Transverse colon (tissue), 3 donors: ENCODE measurements around the gene PLCB1.

ENCODE experiments used
- CTCF ChIP-seq, 5 experiments: fragments of 200-600 bp in 3 of 5; fragments of 450-650 bp in 2 of 5; sonication (generic) in 3 of 5; IDR thresholded peaks; 1 replicate in 2 of 5; 2 replicates in 3 of 5; pipeline ENCODE4 v1.5.1; 2016 to 2017; ENCODE audit warnings: antibody characterized with exemption in 5 of 5, inconsistent platforms in 3 of 5, mild to moderate bottlenecking in 2 of 5, moderate library complexity in 1 of 5
- EP300 ChIP-seq: sonication (generic); formaldehyde crosslinking; IDR thresholded peaks from one replicate; pipeline ENCODE4 v1.6.1; 2017; ENCODE audit warnings: antibody characterized with exemption, low read depth
- POLR2A ChIP-seq: fragments of 450-650 bp; IDR thresholded peaks from one replicate; pipeline ENCODE4 v1.6.1; 2016; ENCODE audit warnings: antibody characterized with exemption, mild to moderate bottlenecking, moderate library complexity

DNA sequence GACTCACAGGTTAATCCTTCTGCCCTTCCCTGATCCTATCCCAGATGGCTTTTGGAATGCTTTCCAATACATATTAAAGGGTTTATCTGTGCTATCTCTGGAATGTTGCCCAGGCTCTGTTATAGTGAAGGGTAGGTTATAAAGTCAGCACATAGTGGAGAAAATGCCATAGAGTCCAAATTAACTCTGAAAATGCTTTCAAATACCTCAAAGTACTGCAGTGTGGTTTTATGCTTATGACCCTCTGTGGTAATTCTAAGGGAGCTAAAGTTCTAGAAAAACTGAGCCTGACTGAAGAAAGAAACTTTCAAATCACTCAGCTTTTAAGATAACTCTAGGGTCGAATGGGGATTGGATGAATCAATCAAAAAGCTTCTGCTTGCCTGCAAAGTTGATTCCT is 159.8 kb downstream of the PLCB1 start:
- no peak for TF ChIP-seq CTCF (IDR thresholded peaks at IDR 0.05)
- TF ChIP-seq POLR2A, result no peak
- TF ChIP-seq EP300, result no peak
